ENCODE results near the gene SERPINB7. TPM values are rescaled to one million over a fixed set of nuclear protein-coding genes. Genes with fewer than 3 reads are reported as not detected.

Gene SERPINB7
- total and polyA plus RNA-seq, 2 of the 8 experiments (the other 6 are each of a cell fraction or from before 2014, with no cell fraction given), result not detected

- TF ChIP-seq ASH2L (IDR thresholded peaks at IDR 0.05; ENCODE audit: low read length) (no peak), TEAD4 (IDR thresholded peaks at IDR 0.05; ENCODE audit: low read depth, low read length) (no peak), SAP30 (IDR thresholded peaks at IDR 0.05; ENCODE audit: insufficient read depth, insufficient replicate concordance, low read length) (no peak), TAF7 (optimal IDR thresholded peaks at IDR 0.05; ENCODE audit: borderline replicate concordance, low read depth, low read length) (no peak), TBP (IDR thresholded peaks at IDR 0.05; ENCODE audit: low read depth, low read length) (no peak)
Measured at GRCh38 chr18:63832470-63832869, 57.3 kb downstream of the SERPINB7 start (continued).

Data from H1 (cell line).